HG03558 (cell line): ENCODE data around the gene KRT8.
"Not testable (repeated sequence)": the region's sequence is repeated elsewhere in the genome, so short reads cannot be mapped to it uniquely, and the experiment has no call there.

ENCODE experiments used
- ATAC-seq: cut with Tn5 transposase; IDR thresholded peaks from one replicate; pipeline ENCODE4 v1.9.1; 2021; ENCODE audit warnings: moderate number of reproducible peaks; ENCODE audit not compliant: unreplicated experiment; ENCODE audit errors: extremely low read depth

KRT8 gene

DNA sequence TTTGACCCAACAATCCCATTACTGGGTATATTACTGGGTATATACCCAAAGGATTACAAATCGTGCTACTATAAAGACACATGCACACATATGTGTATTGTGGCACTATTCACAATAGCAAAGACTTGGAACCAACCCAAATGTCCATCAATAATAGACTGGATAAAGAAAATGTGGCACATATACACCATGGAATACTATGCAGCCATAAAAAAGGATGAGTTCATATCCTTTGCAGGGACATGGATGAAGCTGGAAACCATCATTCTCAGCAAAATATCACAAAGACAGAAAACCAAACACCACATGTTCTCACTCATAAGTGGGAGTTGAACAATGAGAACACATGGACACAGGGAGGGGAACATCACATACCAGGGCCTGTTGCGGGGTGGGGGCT lies 48.8 kb downstream of the KRT8 start:
- ATAC-seq = not testable (repeated sequence)

- no peak for ATAC-seq
Observed at GRCh38 chr12:52851787-52852186, 53.1 kb downstream of the KRT8 start.

GRCh38 chr12:52850681-52851080 lies 54.2 kb downstream of the KRT8 start:
- no peak for ATAC-seq

DNA sequence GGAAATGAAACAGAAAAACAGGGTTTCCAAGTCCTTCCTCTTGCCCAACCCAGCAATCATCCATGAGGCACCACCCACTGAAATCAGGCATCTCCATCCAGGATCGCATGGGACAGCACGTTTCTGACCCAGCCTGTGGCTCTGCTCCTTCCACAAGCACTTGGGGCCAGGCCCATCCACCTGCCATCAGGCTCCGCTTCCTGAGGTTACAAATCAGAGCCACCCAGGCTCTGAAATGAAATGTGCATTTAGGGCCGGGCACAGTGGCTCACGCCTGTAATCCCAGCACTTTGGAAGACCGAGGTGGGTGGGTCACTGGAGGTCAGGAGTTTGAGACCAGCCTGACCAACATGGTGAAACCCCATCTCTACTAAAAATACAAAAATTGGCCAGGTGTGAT lies 55.4 kb downstream of the KRT8 start:
- ATAC-seq = no peak

GRCh38 chr12:52848661-52849255 lies 56.1 kb downstream of the KRT8 start, which contains the start of gene KRT78:
Gene KRT78 (minus strand): TSS chr12:52848994. CDS start chr12:52848930, 64 bp downstream.
- no peak for ATAC-seq

DNA sequence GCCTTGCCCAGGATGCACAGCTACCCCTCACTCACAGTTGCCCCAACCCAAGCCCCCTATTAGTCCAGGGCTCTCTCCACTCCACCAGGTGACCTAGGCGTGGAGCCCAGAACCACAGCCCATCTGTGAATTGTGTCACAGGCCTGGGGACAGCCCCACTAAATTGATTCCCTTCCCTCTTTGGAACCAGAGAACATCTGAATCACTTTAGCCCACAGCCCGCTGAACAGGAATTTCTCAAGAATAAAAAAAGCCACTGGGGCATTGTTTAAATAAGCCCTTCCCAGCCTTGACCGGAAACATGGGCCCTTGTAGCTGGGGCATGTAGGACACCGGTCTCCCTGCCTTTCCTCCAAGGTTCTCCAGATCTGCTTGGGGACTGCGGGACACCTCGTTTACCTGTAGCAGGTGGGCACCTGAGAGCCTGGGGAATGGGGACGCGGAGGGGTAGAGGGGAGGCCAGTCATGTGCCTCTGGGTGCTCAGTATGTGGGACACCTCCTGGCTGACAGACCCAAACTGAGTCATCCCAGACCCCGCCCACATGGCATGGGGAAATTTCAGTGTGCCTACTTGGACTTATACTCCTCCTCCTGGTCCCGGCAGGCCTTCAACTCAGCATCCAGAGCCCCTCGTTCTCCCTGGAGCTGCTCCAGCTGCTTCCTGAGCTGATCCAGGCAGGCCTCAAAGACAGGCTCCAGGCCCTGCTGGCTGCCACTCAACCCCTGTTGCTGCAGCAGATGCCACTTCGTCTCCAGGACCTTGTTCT lies 57.4 kb downstream of the KRT8 start:
- ATAC-seq = no peak
